NCI-H82 treated with DMSO at 0.1 percent for 48 hours (cell line): ENCODE data around the gene FAM162A.

ENCODE experiments used
- DNase-seq: peaks from one replicate; lab custom pipeline; 2025; ENCODE audit not compliant: unreplicated experiment; lab: John Stamatoyannopoulos, UW

The FAM162A gene

DNA sequence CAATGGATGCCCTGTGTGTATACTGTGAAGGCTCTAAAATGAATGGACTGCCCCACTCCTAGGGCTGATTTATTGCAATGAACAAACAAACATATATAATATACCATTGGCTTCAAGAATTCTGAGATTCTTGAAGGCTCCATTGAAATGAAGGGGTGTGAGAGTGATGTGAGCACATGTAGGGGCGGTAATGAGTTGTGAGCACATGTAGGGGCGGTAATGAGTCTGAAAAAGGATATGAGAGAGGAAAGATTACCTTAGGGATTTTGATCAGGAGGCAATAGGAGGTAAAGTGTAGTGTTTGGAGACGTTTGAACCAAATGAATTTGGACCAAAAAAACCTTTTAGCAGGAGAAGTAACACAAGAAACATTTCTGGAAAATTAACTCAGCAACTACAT is 3.7 kb downstream of the FAM162A start:
- no peak for DNase-seq

DNA sequence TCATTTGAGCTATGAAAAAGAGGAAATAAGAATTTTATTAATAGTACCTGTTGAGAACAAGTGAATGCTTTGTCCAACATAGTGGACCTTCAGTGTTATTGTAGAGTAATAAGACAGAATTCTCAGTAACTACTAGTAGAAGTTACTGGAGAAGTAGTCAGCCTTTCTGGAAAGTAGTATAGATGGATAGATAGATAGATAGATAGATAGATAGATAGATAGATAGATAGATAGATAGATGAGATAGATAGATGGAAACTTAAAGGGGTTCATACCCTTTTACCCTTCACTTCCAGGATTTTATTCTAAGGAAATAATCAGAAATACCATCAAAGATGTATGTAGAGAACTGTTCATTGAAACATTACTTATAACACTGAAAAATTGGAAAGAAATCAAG is 5.2 kb downstream of the FAM162A start:
- DNase-seq, result no peak

DNA sequence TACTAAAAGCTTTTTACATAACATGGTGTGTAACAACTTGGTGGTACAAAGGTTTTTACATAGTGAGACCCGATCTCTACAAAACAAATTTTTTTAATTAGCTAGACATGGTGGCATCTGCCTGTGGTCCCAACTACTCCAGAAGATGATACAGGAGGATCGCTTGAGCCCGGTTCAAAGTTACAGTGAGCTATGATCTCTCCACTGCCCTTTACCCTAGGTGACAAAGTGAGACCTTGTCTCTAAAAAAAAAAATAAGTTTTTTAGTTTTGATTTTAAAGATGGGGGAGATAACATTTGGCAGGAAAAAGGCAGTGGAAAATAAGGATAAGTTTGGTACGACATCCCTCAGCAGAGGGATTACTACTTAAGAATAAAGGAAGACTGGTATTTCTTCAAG is 5.9 kb downstream of the FAM162A start:
- no peak for DNase-seq

DNA sequence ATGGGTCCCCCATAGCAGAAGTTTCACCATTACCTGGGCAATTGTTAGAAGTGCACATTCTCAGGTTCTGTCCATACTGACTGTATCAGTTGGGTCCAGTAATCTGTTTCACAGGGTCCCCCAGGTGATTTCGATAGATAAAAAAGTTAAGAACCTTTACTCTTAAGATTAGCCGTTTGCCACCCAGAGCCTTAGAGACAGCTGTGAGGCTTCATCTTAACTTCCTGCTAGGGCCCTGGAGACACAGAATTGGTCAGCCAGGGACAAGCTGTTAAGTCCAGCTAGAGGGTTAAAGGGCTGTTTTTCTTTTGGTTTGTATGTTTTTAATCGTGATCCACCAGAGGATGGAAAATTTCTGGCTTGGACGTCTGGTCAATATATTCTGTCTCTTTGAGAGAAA is 6.7 kb downstream of the FAM162A start:
- no peak for DNase-seq

DNA sequence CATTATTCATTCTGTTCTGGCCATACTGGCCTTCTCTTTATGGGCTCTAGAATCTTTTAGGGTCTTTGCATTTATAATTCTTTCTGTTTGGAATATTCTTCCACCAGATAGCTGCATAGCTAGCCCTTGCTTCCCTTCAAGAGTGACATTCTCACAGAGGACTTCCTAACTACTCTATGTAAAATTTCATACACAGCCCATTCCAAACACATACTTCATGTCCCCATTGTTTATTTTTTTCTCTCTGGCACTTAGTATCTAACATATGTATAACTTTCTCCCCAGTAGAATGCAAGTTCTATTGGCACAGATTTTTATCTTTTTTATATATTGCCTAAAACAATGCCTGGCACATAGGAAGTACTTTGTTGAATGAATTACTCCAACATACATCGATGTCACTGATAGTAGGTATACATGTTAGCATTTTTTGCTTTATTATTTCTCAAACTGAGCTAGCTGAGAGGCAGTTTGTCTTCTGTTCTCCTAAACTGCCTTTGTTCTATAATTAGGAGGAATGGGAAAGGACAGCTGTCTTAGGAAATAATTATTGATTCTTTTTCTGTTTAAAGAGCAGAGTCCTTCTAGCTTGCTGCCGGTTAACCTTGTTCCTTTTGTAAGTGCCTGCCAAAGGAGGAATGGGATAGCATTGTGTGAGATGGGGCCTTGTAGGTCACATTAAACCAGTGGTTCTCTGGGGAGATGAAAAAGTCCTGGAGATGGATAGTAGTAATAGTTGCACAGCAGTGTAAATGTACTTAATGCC is 7.9 kb downstream of the FAM162A start:
- DNase-seq, result no peak

DNA sequence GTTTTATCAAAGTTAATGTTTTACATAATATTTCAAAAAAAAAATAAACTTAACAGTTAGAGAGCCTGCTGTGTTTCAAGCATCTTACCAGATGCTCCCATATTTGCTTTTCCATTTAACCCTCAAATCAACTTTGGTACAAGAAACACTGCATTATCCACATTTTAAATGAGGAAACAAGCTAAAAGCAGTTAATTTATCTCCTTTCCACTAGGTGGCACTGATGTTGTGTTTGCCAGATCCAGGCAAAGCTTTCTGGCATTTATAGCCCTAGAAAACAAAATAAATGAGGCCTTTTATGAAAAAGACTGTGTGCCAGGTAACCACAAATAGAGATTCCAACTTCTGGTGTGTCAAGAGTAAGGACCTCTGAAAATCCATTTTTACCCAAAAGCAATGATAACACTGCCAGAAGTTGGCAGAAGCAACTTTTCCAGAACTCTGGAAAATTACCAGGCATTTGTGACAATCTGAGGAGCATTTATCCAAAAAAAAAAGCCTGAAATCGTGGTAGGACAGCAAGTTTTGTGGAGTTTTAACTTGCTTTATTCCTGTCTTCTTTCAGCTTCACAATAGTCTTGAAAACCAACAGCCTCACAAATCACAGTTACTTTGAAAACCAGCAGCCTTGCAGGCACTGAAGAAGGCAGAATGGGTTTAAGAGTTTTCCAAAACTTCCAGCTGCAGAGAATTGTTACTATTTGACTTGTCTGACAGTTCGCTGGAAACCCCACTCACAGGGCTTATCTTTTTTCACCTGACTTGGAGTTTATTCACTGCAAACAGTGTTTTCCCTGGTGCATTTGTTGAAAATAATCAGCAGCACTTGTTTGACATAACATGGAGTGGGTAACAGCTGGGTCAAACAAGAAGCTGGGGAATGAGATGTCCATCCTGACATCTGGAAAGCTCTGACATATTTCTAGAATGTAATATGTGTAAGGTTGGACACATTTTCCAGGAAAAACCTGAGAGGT is 9.2 kb downstream of the FAM162A start:
- no peak for DNase-seq

DNA sequence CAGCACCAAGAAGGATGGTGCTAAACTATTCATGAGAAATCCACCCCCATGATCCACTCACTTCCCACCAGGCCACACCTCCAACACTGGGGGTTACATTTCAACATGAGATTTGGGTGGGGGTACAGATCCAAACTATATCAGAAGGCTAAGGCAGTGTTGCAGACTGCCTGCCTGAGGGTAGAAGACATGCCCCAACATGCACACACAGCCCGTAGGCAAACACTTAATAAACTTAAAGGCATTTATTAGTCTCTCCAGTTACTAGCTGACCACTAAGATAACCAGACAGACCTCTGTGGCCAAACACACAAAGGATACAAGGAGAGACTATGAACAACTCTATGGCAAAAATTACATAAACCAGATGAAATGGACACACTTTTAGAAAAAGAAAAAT is 10.2 kb downstream of the FAM162A start:
- no peak for DNase-seq

DNA sequence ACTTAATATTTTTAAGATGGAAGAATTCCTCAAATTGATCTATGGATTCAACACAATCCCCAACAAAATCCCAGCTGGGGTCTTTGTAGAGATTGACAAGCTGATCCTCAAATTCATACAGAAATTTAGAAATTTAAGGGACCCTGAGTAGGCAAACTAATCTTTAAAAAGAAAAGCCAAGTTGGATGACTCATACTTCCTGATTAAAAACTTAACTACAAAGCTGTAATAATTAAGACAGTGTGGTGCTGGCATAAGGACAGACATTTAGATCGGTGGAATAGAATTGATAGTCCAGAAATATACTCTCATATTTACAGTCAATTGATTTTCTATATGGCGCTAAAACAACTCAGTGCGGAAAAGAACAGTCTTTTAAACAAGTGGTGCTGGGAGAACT is 11.6 kb downstream of the FAM162A start:
- DNase-seq, result no peak

DNA sequence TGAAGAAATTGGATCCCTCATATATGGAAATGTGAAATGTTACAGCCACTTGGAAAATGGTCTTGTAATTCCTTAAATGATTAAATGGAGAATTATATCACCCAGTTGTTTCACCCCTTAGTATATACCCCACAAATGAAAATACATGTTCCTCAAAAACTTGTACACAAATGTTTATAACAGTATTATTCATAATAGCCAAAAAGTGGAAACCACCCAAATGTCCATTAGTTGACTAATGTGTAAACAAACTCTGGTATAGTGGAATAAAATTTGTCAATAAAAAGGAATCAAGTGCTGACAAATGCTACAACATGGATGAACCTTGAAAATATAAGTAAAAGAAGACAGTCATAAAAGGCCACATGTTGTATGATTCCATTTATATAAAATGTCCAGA is 12.5 kb downstream of the FAM162A start:
- DNase-seq, result no peak

DNA sequence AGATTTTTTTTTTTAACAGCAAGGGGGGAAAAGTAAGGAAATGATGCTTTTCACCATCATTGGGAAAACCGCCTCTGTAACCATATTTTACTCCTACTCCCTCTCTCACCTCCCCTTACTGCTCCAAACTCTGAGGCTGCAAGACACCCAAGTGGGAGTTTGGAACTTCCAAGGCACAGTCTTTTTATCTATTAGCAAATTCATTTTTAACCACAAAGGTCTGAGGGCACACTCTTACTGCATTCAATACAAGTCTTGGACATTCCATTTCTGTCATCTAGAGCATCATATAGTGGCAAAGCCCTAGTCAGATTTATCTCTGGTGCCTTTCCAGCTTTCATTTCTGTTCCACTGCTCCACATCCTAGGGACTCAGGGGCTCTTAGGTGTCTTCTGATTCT is 13.2 kb downstream of the FAM162A start:
- no peak for DNase-seq

DNA sequence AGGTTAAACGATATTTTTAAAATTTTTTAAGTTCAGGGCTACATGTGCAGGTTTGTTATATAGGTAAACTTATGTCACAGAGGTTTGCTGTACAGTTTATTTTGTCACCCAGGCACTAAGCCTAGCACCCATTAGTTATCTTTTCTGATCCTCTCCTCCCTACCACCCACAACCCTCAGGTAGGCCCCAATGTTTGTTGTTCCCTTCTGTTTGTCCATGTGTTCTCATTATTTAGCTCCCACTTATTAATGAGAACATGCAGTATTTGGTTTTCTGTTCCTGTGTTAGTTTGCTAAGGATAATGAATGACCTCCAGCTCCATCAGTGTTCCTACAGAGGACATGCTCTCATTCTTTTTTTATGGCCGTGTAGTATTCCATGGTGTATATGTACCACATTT is 14.9 kb downstream of the FAM162A start:
- no peak for DNase-seq

DNA sequence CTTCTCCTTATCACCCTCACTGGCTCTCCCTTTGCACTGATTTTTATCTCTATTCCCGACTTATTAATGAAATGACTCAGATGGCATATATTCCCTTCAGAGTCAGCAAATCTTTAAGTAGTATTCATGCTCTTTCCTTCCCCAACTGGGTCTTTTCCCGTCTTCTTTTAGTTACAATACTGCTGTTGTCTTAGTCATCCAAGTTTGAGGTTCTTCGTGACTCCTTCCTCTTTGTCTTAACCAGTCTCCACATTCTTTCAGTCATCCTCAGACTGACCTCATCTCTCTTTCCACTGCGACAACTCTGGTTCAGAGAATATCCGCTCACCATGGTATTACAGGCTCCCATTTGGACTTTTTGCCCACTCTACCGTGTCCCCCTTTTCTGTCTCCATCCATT is 19.5 kb downstream of the FAM162A start:
- no peak for DNase-seq

DNA sequence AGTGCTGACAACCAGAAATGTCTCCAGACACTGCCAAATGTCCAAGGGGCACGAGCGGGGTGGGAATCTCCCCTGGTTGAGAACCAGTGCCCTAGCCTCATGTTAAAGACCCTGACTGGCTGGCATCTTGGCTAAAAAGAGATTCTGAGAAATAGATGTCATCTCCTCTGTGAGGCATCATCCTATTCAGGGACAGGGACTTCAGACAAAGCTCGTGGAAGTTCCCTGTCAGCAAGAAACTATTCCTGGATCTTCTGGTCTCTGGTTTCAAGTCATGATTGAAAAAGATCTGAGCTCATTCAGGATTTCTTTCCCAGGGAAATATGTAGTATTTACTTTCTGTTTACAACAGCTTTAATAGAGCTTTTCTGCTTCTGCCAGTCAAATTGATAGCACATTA is 21.0 kb downstream of the FAM162A start:
- DNase-seq, result no peak

DNA sequence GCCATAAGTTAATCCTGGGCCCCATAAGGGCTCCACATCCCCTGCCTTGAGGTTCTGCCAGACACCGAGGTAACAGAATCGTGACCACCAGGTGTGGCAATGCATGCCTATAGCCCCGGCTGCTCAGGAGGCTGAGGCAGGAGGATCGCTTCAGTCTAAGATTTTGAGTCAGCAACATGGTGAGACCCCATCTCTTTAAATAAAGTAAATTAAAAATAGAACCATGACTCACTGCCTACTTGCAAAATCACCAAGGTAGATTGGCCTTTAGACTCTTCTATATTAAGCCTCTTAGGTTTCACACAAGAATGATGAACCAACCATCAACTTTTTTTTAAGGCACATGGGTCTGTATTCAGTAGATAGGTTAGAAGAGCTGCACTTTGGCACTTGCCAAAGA is 22.2 kb downstream of the FAM162A start:
- DNase-seq, result no peak

DNA sequence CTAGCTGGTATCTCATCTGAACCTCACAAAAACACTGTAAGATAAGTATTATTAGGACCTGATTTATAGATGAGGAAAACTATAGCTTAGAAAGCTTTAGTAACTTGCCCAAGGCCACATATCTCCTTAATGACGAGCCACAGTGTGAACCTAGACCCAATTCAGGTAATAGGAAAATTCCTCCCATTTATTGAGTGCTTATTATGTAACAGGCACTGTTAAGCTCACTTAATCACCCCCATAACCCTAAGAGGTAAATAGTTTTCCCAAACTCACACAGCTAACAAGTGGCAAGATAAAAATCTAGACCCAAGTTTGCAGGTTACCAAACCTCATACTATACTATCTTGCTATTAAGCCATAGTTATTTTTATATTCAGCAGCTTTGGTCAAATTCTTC is 24.0 kb downstream of the FAM162A start:
- DNase-seq, result no peak

DNA sequence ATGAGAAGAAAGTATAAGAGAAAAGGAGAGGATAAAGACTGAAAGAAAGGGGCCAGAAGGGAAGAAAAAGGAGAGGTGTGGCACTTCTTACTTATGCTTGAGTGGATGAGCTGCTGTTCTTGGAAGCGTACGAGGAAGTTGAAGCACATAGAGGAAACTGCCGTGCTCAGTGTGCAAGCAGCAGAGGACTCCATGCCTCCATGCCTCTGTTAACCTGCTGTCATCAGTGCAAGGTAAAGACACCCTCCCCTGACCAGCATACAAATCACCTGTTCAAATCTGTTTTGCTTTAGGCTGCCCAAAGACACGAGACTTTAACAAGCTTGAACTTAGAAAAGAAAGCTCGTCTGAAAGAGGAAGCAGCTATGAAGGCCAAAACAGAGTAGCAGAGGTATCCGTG is 25.5 kb downstream of the FAM162A start:
- no peak for DNase-seq

DNA sequence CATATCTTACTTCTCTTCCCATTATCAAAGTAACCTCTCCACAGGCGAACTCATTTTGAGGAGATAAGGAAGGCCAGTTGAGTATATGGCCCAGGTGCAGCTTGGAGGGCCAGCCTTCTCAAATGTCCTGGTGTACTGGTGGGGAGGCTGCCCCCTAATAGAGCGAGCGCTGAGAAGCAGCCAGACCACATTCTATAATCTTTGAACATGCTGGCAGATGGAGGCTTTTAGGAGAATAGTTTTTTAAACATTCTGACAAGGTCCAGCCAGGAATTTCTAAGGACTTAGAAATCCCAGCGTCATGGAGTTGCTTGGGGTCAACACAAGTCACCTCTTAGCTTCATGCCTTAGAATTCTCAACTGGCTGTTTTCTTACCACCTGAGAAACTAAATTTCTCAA is 26.1 kb downstream of the FAM162A start:
- no peak for DNase-seq

DNA sequence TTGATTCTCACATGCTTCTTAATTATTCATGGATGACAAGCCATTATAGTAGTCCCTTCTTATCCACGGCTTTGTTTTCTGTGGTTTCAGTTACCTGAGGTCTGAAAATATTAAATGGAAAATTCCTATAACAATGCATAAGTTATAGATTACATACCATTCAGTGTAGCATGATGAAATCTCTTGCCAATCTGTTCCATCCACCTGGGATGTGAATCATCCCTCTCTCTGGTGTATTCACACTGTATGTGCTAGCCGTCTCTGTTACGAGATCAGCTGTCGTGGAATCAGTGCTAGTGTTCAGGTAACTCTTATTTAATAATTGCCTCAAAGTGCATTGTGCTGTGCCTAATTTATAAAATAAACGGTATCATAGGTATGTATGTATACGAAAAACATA is 26.7 kb downstream of the FAM162A start:
- no peak for DNase-seq

DNA sequence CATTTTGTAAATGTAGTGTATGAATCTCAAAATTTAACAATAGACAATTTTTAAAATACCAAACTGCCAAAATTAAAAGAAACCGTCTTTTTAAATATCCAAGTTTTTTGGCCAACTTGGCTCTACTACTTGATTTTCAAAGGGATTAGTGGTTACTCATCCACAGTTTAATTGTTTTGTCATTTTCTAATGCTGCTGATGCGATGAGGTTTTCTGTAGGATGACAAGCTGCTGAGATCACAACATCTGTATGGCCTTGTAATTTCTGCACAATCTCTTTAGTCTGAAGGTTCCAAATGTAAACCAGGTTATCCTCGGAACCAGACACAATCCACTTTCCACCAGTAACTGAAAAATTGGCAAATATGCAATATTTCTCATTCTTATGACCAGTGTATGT is 30.4 kb downstream of the FAM162A start:
- no peak for DNase-seq

DNA sequence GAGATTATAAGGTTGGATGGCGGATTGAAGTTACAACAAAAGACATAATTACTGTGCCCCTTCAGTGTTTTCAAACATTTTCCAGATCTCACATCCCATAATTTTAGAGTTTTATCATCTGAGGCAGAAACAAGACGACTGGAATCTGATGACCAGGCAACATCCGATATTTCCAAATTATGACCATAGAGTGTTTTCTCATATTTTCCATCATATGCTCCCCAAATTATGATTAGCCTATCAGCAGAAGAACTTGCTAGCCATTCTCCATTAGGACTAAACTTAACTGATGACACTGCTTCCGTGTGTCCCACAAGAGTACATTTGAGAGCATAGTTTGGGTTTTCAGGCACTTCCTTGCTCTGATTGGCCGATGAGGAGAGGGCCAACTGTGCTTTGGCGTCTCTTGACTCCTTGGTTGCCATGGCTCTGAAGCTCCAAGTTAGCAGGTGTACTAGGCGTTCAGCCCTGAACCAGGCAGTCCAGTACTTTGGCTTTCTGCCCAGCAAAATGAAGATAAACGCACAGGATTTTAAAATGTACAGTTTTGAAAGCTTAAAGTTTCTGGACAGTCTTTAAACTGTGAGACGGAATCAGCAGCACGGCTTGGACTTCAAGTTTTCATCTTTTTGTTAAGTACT is 31.2 kb downstream of the FAM162A start:
- DNase-seq, result no peak

DNA sequence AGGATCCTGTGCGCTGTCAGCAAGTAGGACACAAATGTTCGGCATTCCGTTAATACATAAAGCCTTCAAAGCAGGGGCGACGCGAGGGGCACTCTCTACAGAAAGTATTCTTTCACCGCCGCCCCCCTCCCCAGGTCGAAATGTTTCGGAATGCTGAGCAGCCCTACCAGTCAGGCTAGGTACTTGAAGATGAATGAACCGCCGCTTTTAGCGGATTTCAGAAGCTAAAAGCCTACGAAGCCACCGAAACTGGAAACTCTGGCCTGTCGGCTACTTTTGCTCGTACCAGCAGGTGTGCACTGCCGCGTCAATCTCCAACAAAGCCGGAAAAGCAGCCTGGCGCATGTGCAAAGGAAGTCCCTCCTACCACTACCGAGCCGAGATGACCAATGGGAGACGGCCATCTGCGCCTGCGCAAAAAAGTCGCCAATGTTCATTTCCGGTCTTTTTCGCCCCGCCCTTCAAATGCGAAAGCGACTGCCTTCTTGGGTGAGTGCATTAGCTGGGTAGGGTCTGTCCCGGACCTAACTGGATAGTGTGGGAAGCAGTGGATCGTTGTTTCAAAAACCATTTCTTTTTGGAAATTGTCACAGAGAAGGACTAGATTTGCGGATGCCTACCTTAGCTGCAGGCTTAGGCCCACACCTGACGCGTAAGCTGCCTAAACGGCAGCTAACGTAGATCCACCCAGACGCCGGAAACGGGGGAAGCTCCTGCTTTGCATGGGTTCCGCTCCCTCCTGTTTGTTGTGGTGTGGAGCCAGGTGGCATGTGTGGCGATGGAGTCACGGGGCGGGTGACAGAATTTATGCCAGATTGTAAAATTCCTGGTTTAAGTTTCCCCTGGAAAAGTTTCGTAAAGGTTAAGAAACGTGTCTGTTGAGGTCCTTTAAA is 32.0 kb downstream of the FAM162A start, which contains the start of gene WDR5B:
TSS of gene WDR5B (minus strand) at position 301 of the 893 bp plus-strand sequence. CDS start 534 bp downstream, outside the sequence.
- DNase-seq, result no peak
